Spleen (tissue), 13 donors: ENCODE measurements around the gene EXOC3L1. TPM values are rescaled to one million over a fixed set of nuclear protein-coding genes. Genes with fewer than 3 reads are reported as not detected.

Experiments used
- DNase-seq: peaks from one replicate; pipeline ENCODE4 v3.0.0-alpha.2; 2020
- H3K27ac ChIP-seq, 8 donors: fragments of 200-600 bp; sonication (generic) in 7 of 8; 1 replicate in 4 of 8; 2 replicates in 4 of 8; pipeline versions ENCODE4 v1.5.0 to v1.8.0; 2016 to 2021; ENCODE audit warnings: inconsistent platforms in 4 of 8, mild to moderate bottlenecking in 4 of 8, moderate library complexity in 1 of 8
- H3K27me3 ChIP-seq, 7 donors: fragments of 200-600 bp; sonication (generic) in 6 of 7; replicated peaks in 1 of 7; 1 replicate in 4 of 7; 2 replicates in 3 of 7; pipeline versions ENCODE4 v1.5.0 to v1.8.0; 2016 to 2021; ENCODE audit warnings: inconsistent platforms in 3 of 7, mild to moderate bottlenecking in 1 of 7
- H3K36me3 ChIP-seq, 6 donors: fragments of 200-600 bp; sonication (generic) in 5 of 6; 1 replicate in 4 of 6; 2 replicates in 2 of 6; pipeline versions ENCODE4 v1.5.0 to v1.8.0; 2016 to 2021; ENCODE audit warnings: inconsistent platforms in 2 of 6
- H3K4me1 ChIP-seq, 6 donors: fragments of 200-600 bp; sonication (generic) in 5 of 6; 1 replicate in 3 of 6; 2 replicates in 3 of 6; pipeline versions ENCODE4 v1.5.0 to v1.8.0; 2016 to 2021; ENCODE audit warnings: inconsistent platforms in 3 of 6
- H3K4me3 ChIP-seq, 8 donors: fragments of 200-600 bp; sonication (generic) in 7 of 8; 1 replicate in 4 of 8; 2 replicates in 4 of 8; pipeline versions ENCODE4 v1.5.0 to v1.8.0; 2016 to 2021; ENCODE audit warnings: inconsistent platforms in 4 of 8, mild to moderate bottlenecking in 4 of 8, moderate library complexity in 2 of 8
- H3K9me3 ChIP-seq, 8 donors: fragments of 200-600 bp; sonication (generic) in 7 of 8; 1 replicate in 4 of 8; 2 replicates in 4 of 8; pipeline versions ENCODE4 v1.5.0 to v1.8.0; 2016 to 2021; ENCODE audit warnings: inconsistent platforms in 4 of 8
- CTCF ChIP-seq, 11 experiments: fragments of 200-600 bp in 7 of 11; fragments of 450-650 bp in 4 of 11; sonication (generic) in 4 of 11; IDR thresholded peaks in 8 of 11; conservative IDR thresholded peaks in 3 of 11; 1 replicate in 7 of 11; 2 replicates in 4 of 11; pipeline versions ENCODE4 v1.4.0 to v1.8.0; 2016 to 2021; ENCODE audit warnings: antibody characterized with exemption in 11 of 11, inconsistent platforms in 4 of 11, mild to moderate bottlenecking in 1 of 11
- POLR2A ChIP-seq, 3 donors: fragments of 450-650 bp; IDR thresholded peaks; one replicate each; pipeline ENCODE4 v1.5.1; 2017; ENCODE audit warnings: antibody characterized with exemption in 3 of 3, mild to moderate bottlenecking in 1 of 3
- POLR2AphosphoS5 ChIP-seq, 3 donors: sonication (generic); formaldehyde crosslinking; IDR thresholded peaks; one replicate each; pipeline ENCODE4 v1.5.1; 2017; ENCODE audit warnings: antibody characterized with exemption in 3 of 3
- WGBS, 5 donors: extraction: QIAGEN DNeasy Blood & Tissue Kit in 3 of 5; methylation state at CpG; one replicate each; pipeline versions ENCODE4 v1.1.5 to v1.1.7; 2013 to 2018; 5-methylcytosine and 5-hydroxymethylcytosine counted together
- intact Hi-C: fragments of 100-400 bp; cut with DNase I; formaldehyde crosslinking; loops from one replicate; pipeline ENCODE4 v1.15.0; 2023; ENCODE audit warnings: low total_unique reads
- long read RNA-seq, 2 donors: transcript quantifications; one replicate each; lab custom pipeline, GENCODE V29; 2026
- polyA plus RNA-seq, 3 donors: library from polyadenylated mRNA; stranded (reverse); fragments of 200-250 nt; gene quantifications; one replicate each; pipeline ENCODE4 v1.2.1, GENCODE V29; 2013
- total RNA-seq, 7 donors: library from RNA; depleted of rRNA in 3 of 7; stranded (reverse); fragments of >200 nt in 3 of 7; fragmentation: NEBNext Ultra II Directional in 4 of 7; extraction: Animal tissue kit (Norgen Biotek cat#: 25700) in 4 of 7; gene quantifications; one replicate each; pipeline versions ENCODE4 v1.1.0 to v1.2.1, GENCODE V29; 2016 to 2021
- donor health status: healthy with polysubstance abuse.
- donor health status: DM: no; HTN: no; CAD: no; lungs with moderate emphysema.
- donor health status: DM: no; HTN: no; CAD: no.
- donor health status: Bipolar disorder and iron deficiency.
- donor health status: healthy.
- donor health status: DM: no; HTN: no; CAD: no.
- donor health status: DM: yes; HTN: yes; CAD: no.

EXOC3L1 gene
- total RNA-seq (10 to 100 TPM; 29.2 to 81.7 (median 48.3) TPM), polyA plus RNA-seq (100 to 1,000 TPM in 1 of 3 donors, 10 to 100 TPM in 2; 28.5 to 113 (median 54.2) TPM)
- long read RNA-seq, donor 1, partial matches to known transcripts, result 52 of 68 reads
- long read RNA-seq, donor 1, other reads (novel, unspliced or antisense), result 13 of 68 reads
- long read RNA-seq, donor 2, partial matches to known transcripts, result 0 of 3 reads
- long read RNA-seq, donor 2, other reads (novel, unspliced or antisense), result 0 of 3 reads

- peaks cover 0 to 25% (median 0%) of the 10 kb centered on the region in 7 donors for H3K27me3 ChIP-seq
- intact Hi-C loops, result no loop called here
- 30 to 61% (median 46%) methylated on average over 6 of the region's 6 CpGs for WGBS, 5 donors
- peaks cover 31 to 87% (median 59%) of the 10 kb centered on the region in 6 donors for H3K4me1 ChIP-seq
- no peaks in the 10 kb centered on the region for H3K9me3 ChIP-seq
- H3K36me3 ChIP-seq, result peaks cover 0 to 34% (median 12%) of the 10 kb centered on the region in 6 donors
- no peak for DNase-seq
- H3K27ac ChIP-seq, result peak within 1 kb of the TSS in 7 of 8 donors; percentile 11 to 95 (median 74)
- no peak for TF ChIP-seq CTCF (IDR thresholded peaks at IDR 0.05 in 8 of 11, conservative IDR thresholded peaks at IDR 0.05 in 3 of 11)
- peak in 2 of 3 donors; percentile 45 to 63 for TF ChIP-seq POLR2AphosphoS5 (IDR thresholded peaks at IDR 0.05)
- peak within 1 kb of the TSS in 7 of 8 donors; percentile 29 to 69 (median 43) for H3K4me3 ChIP-seq
Measured at GRCh38 chr16:67190041-67190440, at the start of gene EXOC3L1. Gene EXOC3L1 (minus strand): TSS chr16:67190136. CDS start chr16:67189676, 460 bp downstream.

GRCh38 chr16:67238806-67239470 lies 49.0 kb upstream of the EXOC3L1 start:
- peaks cover 3 to 86% (median 60%) of the 10 kb centered on the region in 6 donors for H3K36me3 ChIP-seq

GRCh38 chr16:67238278-67238575 lies 48.3 kb upstream of the EXOC3L1 start:
- peak overlapping the region in 4 of 8 donors; percentile 5 to 96 (median 72) for H3K27ac ChIP-seq
- 93 to 100% (median 95%) methylated on average over 3 of the region's 3 CpGs for WGBS, 5 donors
- no peak for TF ChIP-seq POLR2A (IDR thresholded peaks at IDR 0.05)
- TF ChIP-seq CTCF (IDR thresholded peaks at IDR 0.05 in 8 of 11, conservative IDR thresholded peaks at IDR 0.05 in 3 of 11), result no peak
- no peak for TF ChIP-seq POLR2AphosphoS5 (IDR thresholded peaks at IDR 0.05)

More at GRCh38 chr16:67238806-67239470, 49.0 kb upstream of the EXOC3L1 start:
- DNase-seq, result peak; percentile 42
- H3K27ac ChIP-seq, result peak overlapping the region in 4 of 8 donors; percentile 92 to 96 (median 94)
- H3K4me1 ChIP-seq, result peaks cover 30 to 82% (median 57%) of the 10 kb centered on the region in 6 donors
- 90 to 97% (median 93%) methylated on average over 8 to 9 of the region's 9 CpGs for WGBS, 5 donors
- H3K9me3 ChIP-seq, result no peaks in the 10 kb centered on the region
- no peak for TF ChIP-seq CTCF (IDR thresholded peaks at IDR 0.05 in 8 of 11, conservative IDR thresholded peaks at IDR 0.05 in 3 of 11)
- peak in 1 of 3 donors; percentile 10 for TF ChIP-seq POLR2AphosphoS5 (IDR thresholded peaks at IDR 0.05)
- no peaks in the 10 kb centered on the region for H3K27me3 ChIP-seq
- intact Hi-C loops, result no loop called here
- no peak overlapping the region for H3K4me3 ChIP-seq

More at GRCh38 chr16:67238278-67238575, 48.3 kb upstream of the EXOC3L1 start:
- Histone ChIP-seq H3K9me3 (no peaks in the 10 kb centered on the region), H3K4me3 (no peak overlapping the region), H3K4me1 (peaks cover 26 to 74% (median 50%) of the 10 kb centered on the region in 6 donors), H3K27me3 (no peaks in the 10 kb centered on the region), H3K36me3 (peaks cover 3 to 93% (median 67%) of the 10 kb centered on the region in 6 donors)
- intact Hi-C loops, result no loop called here
- DNase-seq, result no peak
